Endothelial cell of umbilical vein (primary cell): ENCODE data around the gene NRXN3. TPM values are rescaled to one million over a fixed set of nuclear protein-coding genes. Genes with fewer than 3 reads are reported as not detected.

Experiments
- BruUV-seq: library from RNA; stranded (reverse); fragments of 400-500 nt; replicated peaks from 2 replicates; lab custom pipeline; 2021; lab: Mats Ljungman, UMichigan
- CTCF ChIA-PET: fragments of 300-600, 350-600 bp; sonication (Branson Sonifier 250); formaldehyde crosslinking; loops from one replicate; lab custom pipeline; 2021; ENCODE audit warnings: antibody characterized with exemption, inconsistent platforms; lab: Charles Lee
- POLR2A ChIA-PET: fragments of 300-600, 350-600 bp; sonication (Branson Sonifier 250); formaldehyde crosslinking; loops from one replicate; lab custom pipeline; 2021; ENCODE audit warnings: antibody characterized with exemption, inconsistent platforms; lab: Charles Lee
- DNase-seq: peaks from one replicate; pipeline ENCODE4 v3.0.0-alpha.2; 2011; ENCODE audit warnings: low read depth, low spot score
- FAIRE-seq: peaks from 2 replicates; lab custom pipeline; 2011; peaks lifted over from hg19 to GRCh38; lab: Jason Lieb, UNC
- H2AFZ ChIP-seq: 2 replicates; pipeline ENCODE4 v1.6.0; 2012; ENCODE audit warnings: low read depth, low read length, control low read depth, inconsistent platforms
- H3K27ac ChIP-seq: 2 replicates; pipeline ENCODE4 v1.5.1; 2011; ENCODE audit warnings: low read depth, mild to moderate bottlenecking, control low read depth, low read length, moderate library complexity; ENCODE audit not compliant: insufficient read depth
- H3K27me3 ChIP-seq, 2 experiments: 2 replicates each; pipeline versions ENCODE4 v1.6.0 to v1.6.1; 2011; ENCODE audit warnings: low read length in 2 of 2, mixed read lengths in 1 of 2; ENCODE audit not compliant: control insufficient read depth in 2 of 2, insufficient read depth in 2 of 2
- H3K36me3 ChIP-seq, 2 experiments: 2 replicates in 1 of 2; 3 replicates in 1 of 2; pipeline ENCODE4 v1.5.1; 2011; ENCODE audit warnings: low read length in 2 of 2, mild to moderate bottlenecking in 1 of 2, moderate library complexity in 1 of 2; ENCODE audit not compliant: control insufficient read depth in 2 of 2, insufficient read depth in 2 of 2; ENCODE audit errors: extremely low read depth in 1 of 2
- H3K4me1 ChIP-seq: 3 replicates; pipeline ENCODE4 v1.5.1; 2011; ENCODE audit warnings: mild to moderate bottlenecking, low read length; ENCODE audit not compliant: control insufficient read depth, insufficient read depth; ENCODE audit errors: extremely low read depth
- H3K4me2 ChIP-seq: 2 replicates; pipeline ENCODE4 v1.6.1; 2011; ENCODE audit warnings: low read length, control low read depth, mixed read lengths; ENCODE audit not compliant: insufficient read depth
- H3K4me3 ChIP-seq, 3 experiments: fragments of 200-600 bp in 1 of 3; sonication (generic), shearing (Covaris generic) in 1 of 3; replicated peaks in 1 of 3; 2 replicates each; pipeline ENCODE4 v1.5.1; 2011 to 2016; ENCODE audit warnings: control low read depth in 3 of 3, low read length in 3 of 3, mild to moderate bottlenecking in 2 of 3, inconsistent platforms in 1 of 3, low read depth in 1 of 3, moderate library complexity in 1 of 3; ENCODE audit not compliant: insufficient read depth in 1 of 3
- H3K79me2 ChIP-seq: 2 replicates; pipeline ENCODE4 v1.6.0; 2012; ENCODE audit warnings: low read length, inconsistent platforms; ENCODE audit not compliant: control insufficient read depth, insufficient read depth
- H3K9ac ChIP-seq: replicated peaks from 2 replicates; pipeline ENCODE3; 2011; ENCODE audit warnings: low read length, control low read depth; ENCODE audit not compliant: insufficient read depth; ENCODE audit errors: extremely low read depth
- H3K9me1 ChIP-seq: replicated peaks from 3 replicates; pipeline ENCODE4 v1.6.0; 2011; ENCODE audit warnings: mild to moderate bottlenecking, low read length; ENCODE audit not compliant: control insufficient read depth, insufficient read depth; ENCODE audit errors: extremely low read depth
- H3K9me3 ChIP-seq: replicated peaks from 2 replicates; pipeline ENCODE4 v1.5.1; 2012; ENCODE audit warnings: low read length, inconsistent platforms; ENCODE audit not compliant: control insufficient read depth, insufficient read depth
- H4K20me1 ChIP-seq: replicated peaks from 2 replicates; pipeline ENCODE3; 2011; ENCODE audit warnings: mild to moderate bottlenecking, low read length; ENCODE audit not compliant: control insufficient read depth, insufficient read depth; ENCODE audit errors: extremely low read depth
- EZH2 ChIP-seq: IDR thresholded peaks from 2 replicates; pipeline ENCODE4 v1.6.1; 2012; ENCODE audit warnings: borderline replicate concordance, low read depth, mild to moderate bottlenecking, moderate library complexity, low read length, inconsistent platforms; ENCODE audit not compliant: severe bottlenecking
- FOS ChIP-seq: IDR thresholded peaks from 2 replicates; pipeline ENCODE4 v1.6.1; 2011; ENCODE audit warnings: mild to moderate bottlenecking, low read length, moderate library complexity, borderline replicate concordance; ENCODE audit not compliant: insufficient read depth
- GATA2 ChIP-seq: IDR thresholded peaks from 2 replicates; pipeline ENCODE4 v1.7.0; 2011; ENCODE audit warnings: low read depth, mild to moderate bottlenecking, moderate library complexity, mixed read lengths, low read length; ENCODE audit not compliant: insufficient read length, insufficient read depth
- JUN ChIP-seq: IDR thresholded peaks from 2 replicates; pipeline ENCODE4 v1.6.1; 2011; ENCODE audit warnings: borderline replicate concordance, low read depth; ENCODE audit not compliant: insufficient read length, insufficient read depth
- MAX ChIP-seq: IDR thresholded peaks from 2 replicates; pipeline ENCODE4 v1.6.1; 2011; ENCODE audit not compliant: insufficient read depth, insufficient read length
- MYC ChIP-seq: IDR thresholded peaks from one replicate; pipeline ENCODE4 v1.6.1; 2011; ENCODE audit warnings: mild to moderate bottlenecking, low read depth, low read length
- POLR2A ChIP-seq: IDR thresholded peaks from 2 replicates; pipeline ENCODE4 v1.6.1; 2012; ENCODE audit warnings: low read depth, mild to moderate bottlenecking, control low read depth, low read length
- POLR2AphosphoS5 ChIP-seq: IDR thresholded peaks from 2 replicates; pipeline ENCODE4 v1.6.1; 2012; ENCODE audit warnings: low read depth, mild to moderate bottlenecking, control low read depth, low read length, moderate library complexity; ENCODE audit not compliant: insufficient read depth
- dilution Hi-C: fragments of 300-500 bp; cut with MboI; formaldehyde crosslinking; loops from one replicate; pipeline ENCODE4 v1.15.0; 2019; ENCODE audit warnings: low sequenced_read_pairs; ENCODE audit not compliant: extremely low pct_ligation_motif_present
- intact Hi-C: fragments of 100-400 bp; cut with micrococcal nuclease; formaldehyde crosslinking; loops from one replicate; pipeline ENCODE4 v1.10.0; 2022
- polyA plus RNA-seq, 4 experiments: library from polyadenylated mRNA; depleted of rRNA in 3 of 4; stranded (reverse) in 3 of 4; unstranded in 1 of 4; fragments of >200 nt; gene quantifications; 2 replicates each; pipeline versions ENCODE4 v1.2.1 to v1.2.3, GENCODE V29; 2011 to 2012; ENCODE audit warnings: missing spikeins in 1 of 4
- total RNA-seq: library from RNA; stranded (reverse); gene quantifications from 2 replicates; pipeline ENCODE4 v1.2.3, GENCODE V29; 2021
- TF ChIP-seq, protein P1 (sequence below), 2 donors: IDR thresholded peaks; 1 replicate in 1 of 2; 2 replicates in 1 of 2; pipeline ENCODE4 v1.5.1; 2011; ENCODE audit warnings: low read length in 2 of 2, mild to moderate bottlenecking in 2 of 2, moderate library complexity in 2 of 2, control low read depth in 1 of 2, inconsistent platforms in 1 of 2, low read depth in 1 of 2; ENCODE audit not compliant: insufficient read depth in 1 of 2; ENCODE audit errors: extremely low read depth in 1 of 2

The NRXN3 gene
- total and polyA plus RNA-seq, 2 donors (not counting 3 experiments of a cell fraction or from before 2014, with no cell fraction given): 0.72 to 4.2 TPM

GRCh38 chr14:79193689-79194477 lies 1023.7 kb downstream of the NRXN3 start:
- intact Hi-C loops (no loop called here), dilution Hi-C loops (no loop called here)
- BruUV-seq: no TSS peak
- H3K9me1 ChIP-seq: no peaks in the 10 kb centered on the region
- no peak overlapping the region for H3K27ac ChIP-seq
- POLR2A ChIA-PET: no interaction called here
- CTCF ChIA-PET: no interaction called here
- H3K9me3 ChIP-seq: no peaks in the 10 kb centered on the region
- H3K79me2 ChIP-seq: no peaks in the 10 kb centered on the region
- H3K4me1 ChIP-seq: no peaks in the 10 kb centered on the region
- no peak overlapping the region for H3K9ac ChIP-seq
- no peak for FAIRE-seq
- no peak overlapping the region for H2AFZ ChIP-seq
- H3K27me3 ChIP-seq: no peaks in the 10 kb centered on the region
- no peaks in the 10 kb centered on the region for H3K36me3 ChIP-seq
- H3K4me3 ChIP-seq: no peak overlapping the region
- H3K4me2 ChIP-seq: no peak overlapping the region
- no peaks in the 10 kb centered on the region for H4K20me1 ChIP-seq
- DNase-seq: no peak
- TF ChIP-seq GATA2 (no peak), EZH2 (no peak), MAX (no peak), JUN (no peak), POLR2AphosphoS5 (no peak), MYC (no peak), FOS (no peak), POLR2A (no peak)
- TF ChIP-seq, protein P1, sequence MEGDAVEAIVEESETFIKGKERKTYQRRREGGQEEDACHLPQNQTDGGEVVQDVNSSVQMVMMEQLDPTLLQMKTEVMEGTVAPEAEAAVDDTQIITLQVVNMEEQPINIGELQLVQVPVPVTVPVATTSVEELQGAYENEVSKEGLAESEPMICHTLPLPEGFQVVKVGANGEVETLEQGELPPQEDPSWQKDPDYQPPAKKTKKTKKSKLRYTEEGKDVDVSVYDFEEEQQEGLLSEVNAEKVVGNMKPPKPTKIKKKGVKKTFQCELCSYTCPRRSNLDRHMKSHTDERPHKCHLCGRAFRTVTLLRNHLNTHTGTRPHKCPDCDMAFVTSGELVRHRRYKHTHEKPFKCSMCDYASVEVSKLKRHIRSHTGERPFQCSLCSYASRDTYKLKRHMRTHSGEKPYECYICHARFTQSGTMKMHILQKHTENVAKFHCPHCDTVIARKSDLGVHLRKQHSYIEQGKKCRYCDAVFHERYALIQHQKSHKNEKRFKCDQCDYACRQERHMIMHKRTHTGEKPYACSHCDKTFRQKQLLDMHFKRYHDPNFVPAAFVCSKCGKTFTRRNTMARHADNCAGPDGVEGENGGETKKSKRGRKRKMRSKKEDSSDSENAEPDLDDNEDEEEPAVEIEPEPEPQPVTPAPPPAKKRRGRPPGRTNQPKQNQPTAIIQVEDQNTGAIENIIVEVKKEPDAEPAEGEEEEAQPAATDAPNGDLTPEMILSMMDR (IDR thresholded peaks at IDR 0.05; ENCODE audit: extremely low read depth in 1 of 2, insufficient read depth in 1 of 2, low read depth in 1 of 2, low read length in 2 of 2): no peak
